ENCODE results near the gene PLCD3. TPM values are rescaled to one million over a fixed set of nuclear protein-coding genes. Genes with fewer than 3 reads are reported as not detected.

The PLCD3 gene
- total and polyA plus RNA-seq, 2 of the 13 experiments (the other 11 are each of a cell fraction or from before 2014, with no cell fraction given): 11.3 to 39.1 TPM

DNA sequence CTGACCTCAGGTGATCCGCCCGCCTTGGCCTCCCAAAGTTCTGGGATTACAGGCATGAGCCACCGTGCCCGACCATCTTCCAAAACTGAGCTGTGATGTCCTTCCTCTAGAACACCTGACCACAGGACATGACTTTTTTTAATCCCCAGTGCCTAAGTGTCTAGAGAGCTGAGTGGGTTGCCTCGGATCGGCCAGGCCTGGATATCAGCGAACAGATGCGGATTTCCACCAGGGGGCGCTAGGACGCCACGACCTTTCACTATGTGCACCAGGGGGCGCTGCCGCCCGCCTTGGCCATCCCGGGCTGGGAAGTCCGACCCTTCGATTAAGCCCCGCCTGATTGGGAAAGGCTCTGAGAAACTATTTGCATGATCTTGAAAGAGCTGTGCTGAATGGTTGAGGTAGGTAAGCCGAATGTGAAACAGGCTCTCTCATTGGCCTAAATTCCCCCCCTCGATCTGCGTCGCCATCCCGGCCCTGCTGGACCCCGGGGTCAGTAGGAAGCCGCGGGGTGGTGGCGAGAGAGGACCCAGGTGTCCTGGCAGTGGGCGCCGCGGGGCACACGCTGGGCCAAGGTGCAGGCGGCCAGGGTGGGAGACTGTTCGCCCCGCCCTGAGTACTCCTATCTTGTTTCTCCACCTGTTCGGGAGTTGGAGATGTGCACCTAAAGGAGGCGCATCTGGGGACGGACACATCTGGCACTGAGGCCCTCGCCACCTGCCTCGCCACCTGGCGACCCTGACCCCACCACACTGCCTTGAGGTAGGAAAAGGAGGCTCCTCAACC lies 3.1 kb upstream of the PLCD3 start, which contains the start of gene ACBD4 (continued):
- TF ChIP-seq MEF2D (CRISPR knock-in tag; IDR thresholded peaks at IDR 0.05) (no peak; the same call in 1 of the 2 replicates), EP300 (IDR thresholded peaks at IDR 0.05; ENCODE audit: low read depth in 2 of 2, low read length in 2 of 2) (peak in 1 of 2 experiments; percentile 41; a peak in 2 of 4 replicates), EP300 (CRISPR knock-in tag; IDR thresholded peaks at IDR 0.05; ENCODE audit: borderline replicate concordance) (peak; percentile 64; the same call in 1 of the 2 replicates), ZNF326 (CRISPR knock-in tag; IDR thresholded peaks at IDR 0.05; ENCODE audit: borderline replicate concordance) (no peak), SOX5 (CRISPR knock-in tag; IDR thresholded peaks at IDR 0.05; ENCODE audit: borderline replicate concordance) (peak; percentile 45; the same call in 1 of the 2 replicates), ZNF296 (CRISPR knock-in tag; conservative IDR thresholded peaks at IDR 0.05) (peak; percentile 96), ESRRA (CRISPR knock-in tag; IDR thresholded peaks at IDR 0.05; ENCODE audit: low read depth) (0 out of 2 replicates have a peak, but pooled peaks have one; percentile 21), ZNF614 (CRISPR knock-in tag; IDR thresholded peaks at IDR 0.05; ENCODE audit: borderline replicate concordance) (peak; percentile 93), MEIS2 (CRISPR knock-in tag; IDR thresholded peaks at IDR 0.05) (0 out of 2 replicates have a peak, but pooled peaks have one; percentile 44), MLLT10 (CRISPR knock-in tag; IDR thresholded peaks at IDR 0.05) (no peak), U2AF2 (IDR thresholded peaks at IDR 0.05; ENCODE audit: low read depth, low read length) (no peak), ZNF138 (CRISPR knock-in tag; IDR thresholded peaks at IDR 0.05; ENCODE audit: low read depth) (peak; percentile 84), CREB1 (IDR thresholded peaks at IDR 0.05) (peak; percentile 88), CREB1 (CRISPR knock-in tag; IDR thresholded peaks at IDR 0.05) (peak; percentile 95), RNF2 (conservative IDR thresholded peaks at IDR 0.05; ENCODE audit: low read depth) (peak; percentile 82), ZNF224 (CRISPR knock-in tag; IDR thresholded peaks at IDR 0.05) (peak; percentile 87), ZMAT3 (CRISPR knock-in tag; conservative IDR thresholded peaks at IDR 0.05) (peak; percentile 92), MTA3 (CRISPR knock-in tag; IDR thresholded peaks at IDR 0.05) (no peak), ZNF780A (CRISPR knock-in tag; IDR thresholded peaks at IDR 0.05) (no peak), TARDBP (CRISPR knock-in tag; IDR thresholded peaks at IDR 0.05) (peak; percentile 94; the same call in 1 of the 2 replicates), SALL1 (CRISPR knock-in tag; IDR thresholded peaks at IDR 0.05) (peak; percentile 93)
- TF ChIP-seq, protein P1, sequence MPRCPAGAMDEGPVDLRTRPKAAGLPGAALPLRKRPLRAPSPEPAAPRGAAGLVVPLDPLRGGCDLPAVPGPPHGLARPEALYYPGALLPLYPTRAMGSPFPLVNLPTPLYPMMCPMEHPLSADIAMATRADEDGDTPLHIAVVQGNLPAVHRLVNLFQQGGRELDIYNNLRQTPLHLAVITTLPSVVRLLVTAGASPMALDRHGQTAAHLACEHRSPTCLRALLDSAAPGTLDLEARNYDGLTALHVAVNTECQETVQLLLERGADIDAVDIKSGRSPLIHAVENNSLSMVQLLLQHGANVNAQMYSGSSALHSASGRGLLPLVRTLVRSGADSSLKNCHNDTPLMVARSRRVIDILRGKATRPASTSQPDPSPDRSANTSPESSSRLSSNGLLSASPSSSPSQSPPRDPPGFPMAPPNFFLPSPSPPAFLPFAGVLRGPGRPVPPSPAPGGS (CRISPR knock-in tag; IDR thresholded peaks at IDR 0.05): peak; percentile 93
- TF ChIP-seq, protein P2, sequence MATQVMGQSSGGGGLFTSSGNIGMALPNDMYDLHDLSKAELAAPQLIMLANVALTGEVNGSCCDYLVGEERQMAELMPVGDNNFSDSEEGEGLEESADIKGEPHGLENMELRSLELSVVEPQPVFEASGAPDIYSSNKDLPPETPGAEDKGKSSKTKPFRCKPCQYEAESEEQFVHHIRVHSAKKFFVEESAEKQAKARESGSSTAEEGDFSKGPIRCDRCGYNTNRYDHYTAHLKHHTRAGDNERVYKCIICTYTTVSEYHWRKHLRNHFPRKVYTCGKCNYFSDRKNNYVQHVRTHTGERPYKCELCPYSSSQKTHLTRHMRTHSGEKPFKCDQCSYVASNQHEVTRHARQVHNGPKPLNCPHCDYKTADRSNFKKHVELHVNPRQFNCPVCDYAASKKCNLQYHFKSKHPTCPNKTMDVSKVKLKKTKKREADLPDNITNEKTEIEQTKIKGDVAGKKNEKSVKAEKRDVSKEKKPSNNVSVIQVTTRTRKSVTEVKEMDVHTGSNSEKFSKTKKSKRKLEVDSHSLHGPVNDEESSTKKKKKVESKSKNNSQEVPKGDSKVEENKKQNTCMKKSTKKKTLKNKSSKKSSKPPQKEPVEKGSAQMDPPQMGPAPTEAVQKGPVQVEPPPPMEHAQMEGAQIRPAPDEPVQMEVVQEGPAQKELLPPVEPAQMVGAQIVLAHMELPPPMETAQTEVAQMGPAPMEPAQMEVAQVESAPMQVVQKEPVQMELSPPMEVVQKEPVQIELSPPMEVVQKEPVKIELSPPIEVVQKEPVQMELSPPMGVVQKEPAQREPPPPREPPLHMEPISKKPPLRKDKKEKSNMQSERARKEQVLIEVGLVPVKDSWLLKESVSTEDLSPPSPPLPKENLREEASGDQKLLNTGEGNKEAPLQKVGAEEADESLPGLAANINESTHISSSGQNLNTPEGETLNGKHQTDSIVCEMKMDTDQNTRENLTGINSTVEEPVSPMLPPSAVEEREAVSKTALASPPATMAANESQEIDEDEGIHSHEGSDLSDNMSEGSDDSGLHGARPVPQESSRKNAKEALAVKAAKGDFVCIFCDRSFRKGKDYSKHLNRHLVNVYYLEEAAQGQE (IDR thresholded peaks at IDR 0.05; ENCODE audit: borderline replicate concordance in 1 of 2, low read depth in 1 of 2, low read length in 2 of 2): no peak
